ENCODE measurements around the gene PLXND1. TPM values are rescaled to one million over a fixed set of nuclear protein-coding genes. Genes with fewer than 3 reads are reported as not detected.

The PLXND1 gene
- total and polyA plus RNA-seq, 12 donors, result 41.2 to 370 (median 138) TPM

- WGBS, 4 donors, result 35 to 47% (median 42%) methylated on average over 9 to 17 of the region's 17 CpGs
- intact Hi-C loops (cut with DNase I), result no loop called here
- H3K4me1 ChIP-seq (replicated peaks in 1 of 2), result peaks cover 32 to 58% of the 10 kb centered on the region in 2 donors
- peak; percentile 49 to 86 (median 71) for DNase-seq
- H3K4me3 ChIP-seq, result no peak overlapping the region
- no peaks in the 10 kb centered on the region for H3K9me3 ChIP-seq (replicated peaks in 1 of 3)
- peak overlapping the region in 4 of 5 donors; percentile 62 to 95 (median 81) for H3K27ac ChIP-seq
- H3K27me3 ChIP-seq, result no peaks in the 10 kb centered on the region
- no peak for TF ChIP-seq CTCF (IDR thresholded peaks at IDR 0.05)
- no peak for TF ChIP-seq POLR2A (IDR thresholded peaks at IDR 0.05)
- no peaks in the 10 kb centered on the region for H3K36me3 ChIP-seq (replicated peaks in 1 of 2)
Observed at GRCh38 chr3:129623447-129624118, 17.1 kb upstream of the PLXND1 start.

GRCh38 chr3:129622933-129623332 lies 16.5 kb upstream of the PLXND1 start:
- Histone ChIP-seq H3K9me3 (replicated peaks in 1 of 3) (no peaks in the 10 kb centered on the region), H3K4me3 (no peak overlapping the region), H3K4me1 (replicated peaks in 1 of 2) (peaks cover 28 to 63% of the 10 kb centered on the region in 2 donors), H3K36me3 (replicated peaks in 1 of 2) (no peaks in the 10 kb centered on the region), H3K27me3 (no peaks in the 10 kb centered on the region), H3K27ac (peak overlapping the region in 4 of 5 donors; percentile 62 to 95 (median 81))
- TF ChIP-seq POLR2A (IDR thresholded peaks at IDR 0.05) (no peak), CTCF (IDR thresholded peaks at IDR 0.05) (no peak)
- WGBS, 4 donors, result 79 to 89% (median 82%) methylated on average over 7 to 10 of the region's 10 CpGs
- intact Hi-C loops (cut with DNase I), result no loop called here
- peak in 4 of 7 donors; percentile 14 to 55 (median 20) for DNase-seq

- Histone ChIP-seq H3K9me3 (replicated peaks in 1 of 3) (no peaks in the 10 kb centered on the region), H3K27ac (peak overlapping the region in 4 of 5 donors; percentile 36 to 95 (median 77)), H3K4me3 (no peak overlapping the region), H3K4me1 (replicated peaks in 1 of 2) (peaks cover 28 to 60% of the 10 kb centered on the region in 2 donors), H3K27me3 (no peaks in the 10 kb centered on the region), H3K36me3 (replicated peaks in 1 of 2) (no peaks in the 10 kb centered on the region)
- peak in 3 of 7 donors; percentile 16 to 58 (median 22) for DNase-seq
- intact Hi-C loops (cut with DNase I), result no loop called here
- TF ChIP-seq CTCF (IDR thresholded peaks at IDR 0.05) (no peak), POLR2A (IDR thresholded peaks at IDR 0.05) (no peak)
- WGBS, 4 donors, result 47 to 63% (median 52%) methylated on average over 12 of the region's 12 CpGs
Observed at GRCh38 chr3:129622226-129622874, 15.9 kb upstream of the PLXND1 start.

GRCh38 chr3:129621626-129622225 lies 15.2 kb upstream of the PLXND1 start:
- Histone ChIP-seq H3K36me3 (replicated peaks in 1 of 2) (no peaks in the 10 kb centered on the region), H3K27me3 (no peaks in the 10 kb centered on the region), H3K4me1 (replicated peaks in 1 of 2) (peaks cover 28 to 64% of the 10 kb centered on the region in 2 donors), H3K9me3 (replicated peaks in 1 of 3) (no peaks in the 10 kb centered on the region), H3K4me3 (no peak overlapping the region), H3K27ac (peak overlapping the region in 3 of 5 donors; percentile 5 to 95 (median 62))
- intact Hi-C loops (cut with DNase I), result no loop called here
- TF ChIP-seq CTCF (IDR thresholded peaks at IDR 0.05), result no peak
- no peak for TF ChIP-seq POLR2A (IDR thresholded peaks at IDR 0.05)
- peak in 5 of 7 donors; percentile 34 to 68 (median 49) for DNase-seq
- WGBS, 4 donors, result 62 to 70% (median 66%) methylated on average over 7 to 14 of the region's 14 CpGs

Data from adrenal gland (tissue), 12 donors.